SH-SY5Y (cell line): ENCODE results near the gene IGF1R.

Experiments
- GATA2 ChIP-seq: IDR thresholded peaks from 2 replicates; pipeline ENCODE4 v1.6.1; 2011; ENCODE audit warnings: mild to moderate bottlenecking, low read depth, low read length
- GATA3 ChIP-seq: IDR thresholded peaks from 2 replicates; pipeline ENCODE4 v1.6.1; 2011; ENCODE audit warnings: low read depth, mild to moderate bottlenecking, low read length, moderate library complexity

GRCh38 chr15:98678484-98678883, 30.1 kb downstream of the IGF1R start:
- TF ChIP-seq GATA2, result no peak
- no peak for TF ChIP-seq GATA3
